22Rv1 (cell line): ENCODE results near the gene ACTR3.

Experiments
- ZFX ChIP-seq: fragments of 450-650 bp; IDR thresholded peaks from 2 replicates; pipeline ENCODE4 v1.6.1; 2017; ENCODE audit warnings: antibody characterized with exemption, borderline replicate concordance
- TF ChIP-seq, protein P1 (sequence below): fragments of 450-650 bp; IDR thresholded peaks from 2 replicates; pipeline ENCODE4 v1.5.1; 2017; ENCODE audit warnings: mild to moderate bottlenecking

DNA sequence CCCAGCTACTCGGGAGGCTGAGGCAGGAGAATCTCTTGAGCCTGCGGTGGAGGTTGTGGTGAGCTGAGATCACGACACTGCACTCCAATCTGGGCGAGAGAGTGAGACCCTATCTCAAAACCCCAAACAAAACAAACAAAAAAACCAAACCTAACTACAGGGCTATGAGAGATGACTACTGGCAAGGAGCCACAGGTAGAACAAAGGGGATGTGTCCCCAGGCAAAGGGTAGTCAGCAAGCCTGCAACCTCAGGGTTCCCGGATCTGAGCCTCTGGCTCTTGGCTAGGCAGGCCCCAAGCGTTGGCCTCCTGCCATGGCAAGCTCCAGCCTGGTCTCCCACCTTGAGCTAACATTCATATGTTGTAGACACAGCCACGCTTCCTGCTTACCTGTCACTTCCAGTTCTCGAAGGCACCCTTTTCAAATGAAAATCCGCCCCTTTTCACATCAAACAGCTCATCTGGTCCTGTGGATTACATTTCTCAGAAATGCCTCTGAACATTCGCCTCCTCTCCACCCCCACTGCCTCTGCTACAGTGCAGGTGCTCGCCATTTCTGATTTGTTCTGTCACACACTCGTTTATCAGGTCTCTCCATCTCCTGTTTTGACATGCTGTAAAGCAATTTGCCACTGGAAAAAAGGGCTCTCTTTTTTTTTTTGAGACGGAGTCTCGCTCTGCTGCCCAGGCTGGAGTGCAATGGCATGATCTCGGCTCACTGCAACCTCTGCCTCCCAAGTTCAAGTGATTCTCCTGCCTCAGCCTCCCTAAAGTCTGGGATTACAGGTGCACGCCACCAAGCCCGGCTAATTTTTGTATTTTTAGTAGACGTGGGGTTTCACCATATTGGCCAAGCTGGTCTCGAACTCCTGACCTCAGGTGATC, 13.1 kb upstream of the ACTR3 start:
- TF ChIP-seq, protein P1, sequence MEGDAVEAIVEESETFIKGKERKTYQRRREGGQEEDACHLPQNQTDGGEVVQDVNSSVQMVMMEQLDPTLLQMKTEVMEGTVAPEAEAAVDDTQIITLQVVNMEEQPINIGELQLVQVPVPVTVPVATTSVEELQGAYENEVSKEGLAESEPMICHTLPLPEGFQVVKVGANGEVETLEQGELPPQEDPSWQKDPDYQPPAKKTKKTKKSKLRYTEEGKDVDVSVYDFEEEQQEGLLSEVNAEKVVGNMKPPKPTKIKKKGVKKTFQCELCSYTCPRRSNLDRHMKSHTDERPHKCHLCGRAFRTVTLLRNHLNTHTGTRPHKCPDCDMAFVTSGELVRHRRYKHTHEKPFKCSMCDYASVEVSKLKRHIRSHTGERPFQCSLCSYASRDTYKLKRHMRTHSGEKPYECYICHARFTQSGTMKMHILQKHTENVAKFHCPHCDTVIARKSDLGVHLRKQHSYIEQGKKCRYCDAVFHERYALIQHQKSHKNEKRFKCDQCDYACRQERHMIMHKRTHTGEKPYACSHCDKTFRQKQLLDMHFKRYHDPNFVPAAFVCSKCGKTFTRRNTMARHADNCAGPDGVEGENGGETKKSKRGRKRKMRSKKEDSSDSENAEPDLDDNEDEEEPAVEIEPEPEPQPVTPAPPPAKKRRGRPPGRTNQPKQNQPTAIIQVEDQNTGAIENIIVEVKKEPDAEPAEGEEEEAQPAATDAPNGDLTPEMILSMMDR: no peak
- TF ChIP-seq ZFX: no peak
